A673 (cell line): ENCODE measurements around the gene KMT5C. TPM values are rescaled to one million over a fixed set of nuclear protein-coding genes. Genes with fewer than 3 reads are reported as not detected.

Source experiments
- BruUV-seq: library from RNA; stranded (reverse); fragments of 400-500 nt; replicated peaks from 2 replicates; lab custom pipeline; 2021; lab: Mats Ljungman, UMichigan
- CTCF ChIA-PET: fragments of 300-600 bp; sonication (Branson Sonifier 250); formaldehyde crosslinking; loops from one replicate; lab custom pipeline; 2022; ENCODE audit warnings: antibody characterized with exemption; lab: Charles Lee
- POLR2A ChIA-PET: fragments of 300-600 bp; sonication (Branson Sonifier 250); formaldehyde crosslinking; loops from one replicate; lab custom pipeline; 2022; ENCODE audit warnings: antibody characterized with exemption; ENCODE audit not compliant: low non-redundant PET; lab: Charles Lee
- DNase-seq: peaks from one replicate; pipeline ENCODE4 v3.0.0-alpha.2; 2015; ENCODE audit warnings: low spot score
- H3K27ac ChIP-seq: fragments of 200-600 bp; sonication (generic); 2 replicates; pipeline ENCODE4 v1.5.1; 2016; ENCODE audit warnings: mixed run types, low read depth, mild to moderate bottlenecking, mixed read lengths, antibody characterized with exemption, low read length; ENCODE audit not compliant: poor library complexity, severe bottlenecking
- H3K27me3 ChIP-seq: fragments of 200-600 bp; sonication (generic); replicated peaks from 2 replicates; pipeline ENCODE4 v1.6.1; 2017; ENCODE audit warnings: mixed run types, low read depth, mild to moderate bottlenecking, mixed read lengths, antibody characterized with exemption, low read length; ENCODE audit not compliant: insufficient read depth, poor library complexity
- H3K36me3 ChIP-seq: fragments of 200-600 bp; sonication (generic); 2 replicates; pipeline ENCODE4 v1.6.1; 2016; ENCODE audit warnings: mixed run types, mild to moderate bottlenecking, mixed read lengths, antibody characterized with exemption, low read length; ENCODE audit not compliant: insufficient read depth, poor library complexity, severe bottlenecking
- H3K4me1 ChIP-seq: fragments of 200-600 bp; sonication (generic); 2 replicates; pipeline ENCODE4 v1.6.1; 2017; ENCODE audit warnings: mixed run types, mild to moderate bottlenecking, mixed read lengths, antibody characterized with exemption, low read length; ENCODE audit not compliant: insufficient read depth, poor library complexity, severe bottlenecking
- H3K4me3 ChIP-seq: fragments of 200-600 bp; sonication (generic); 2 replicates; pipeline ENCODE4 v1.5.1; 2016; ENCODE audit warnings: low read depth, mixed run types, mild to moderate bottlenecking, mixed read lengths, low read length; ENCODE audit not compliant: poor library complexity, severe bottlenecking
- H3K9me3 ChIP-seq: fragments of 200-600 bp; sonication (generic); 2 replicates; pipeline ENCODE4 v1.6.1; 2016; ENCODE audit warnings: mixed run types, low read depth, mild to moderate bottlenecking, mixed read lengths, antibody characterized with exemption, low read length; ENCODE audit not compliant: poor library complexity, severe bottlenecking
- EZH2 ChIP-seq: fragments of 200-600 bp; sonication (generic); IDR thresholded peaks from 2 replicates; pipeline ENCODE4 v1.6.1; 2017; ENCODE audit warnings: borderline replicate concordance, low read depth, mild to moderate bottlenecking, mixed read lengths, antibody characterized with exemption, low read length; ENCODE audit not compliant: poor library complexity, severe bottlenecking
- intact Hi-C: fragments of 100-400 bp; cut with micrococcal nuclease; formaldehyde crosslinking; loops from one replicate; pipeline ENCODE4 v1.10.0; 2022; ENCODE audit not compliant: unreplicated experiment
- total RNA-seq: library from RNA; stranded (reverse); gene quantifications from 2 replicates; pipeline ENCODE4 v1.2.3, GENCODE V29; 2021
- TF ChIP-seq, protein P1 (sequence below): fragments of 300-800, 200-600 bp; sonication (generic); conservative IDR thresholded peaks from 2 replicates; pipeline ENCODE4 v1.5.1; 2017; ENCODE audit warnings: low read depth, mild to moderate bottlenecking, antibody characterized with exemption, low read length, moderate library complexity, mixed read lengths

KMT5C gene
- total RNA-seq, 1 experiment from 2014 or later, result 19.7 TPM

DNA sequence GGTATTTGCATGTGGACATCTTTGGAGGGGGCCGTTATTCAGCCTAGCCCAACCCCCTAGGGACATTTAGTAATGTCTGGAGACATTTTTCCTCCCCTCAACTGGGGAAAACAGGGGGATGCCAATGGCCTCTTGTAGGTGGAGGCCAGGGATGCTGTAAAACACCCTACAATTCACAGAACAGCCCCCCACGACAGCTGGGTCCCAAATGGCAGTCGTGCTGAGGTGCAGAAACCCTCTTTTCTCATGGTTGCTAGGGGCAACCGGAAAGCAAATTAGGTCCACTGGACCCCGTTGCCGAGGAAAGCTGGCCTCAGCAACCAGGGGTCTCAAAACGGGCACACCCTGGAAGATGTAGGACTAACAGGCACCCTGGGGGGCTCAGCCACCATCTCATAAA lies 29.2 kb upstream of the KMT5C start:
- Histone ChIP-seq H3K9me3 (no peaks in the 10 kb centered on the region), H3K36me3 (peaks cover 23% of the 10 kb centered on the region), H3K27ac (no peak overlapping the region), H3K27me3 (no peaks in the 10 kb centered on the region), H3K4me1 (no peaks in the 10 kb centered on the region), H3K4me3 (no peak overlapping the region)
- no TSS peak for BruUV-seq
- DNase-seq, result no peak
- no peak for TF ChIP-seq EZH2
- TF ChIP-seq, protein P1, sequence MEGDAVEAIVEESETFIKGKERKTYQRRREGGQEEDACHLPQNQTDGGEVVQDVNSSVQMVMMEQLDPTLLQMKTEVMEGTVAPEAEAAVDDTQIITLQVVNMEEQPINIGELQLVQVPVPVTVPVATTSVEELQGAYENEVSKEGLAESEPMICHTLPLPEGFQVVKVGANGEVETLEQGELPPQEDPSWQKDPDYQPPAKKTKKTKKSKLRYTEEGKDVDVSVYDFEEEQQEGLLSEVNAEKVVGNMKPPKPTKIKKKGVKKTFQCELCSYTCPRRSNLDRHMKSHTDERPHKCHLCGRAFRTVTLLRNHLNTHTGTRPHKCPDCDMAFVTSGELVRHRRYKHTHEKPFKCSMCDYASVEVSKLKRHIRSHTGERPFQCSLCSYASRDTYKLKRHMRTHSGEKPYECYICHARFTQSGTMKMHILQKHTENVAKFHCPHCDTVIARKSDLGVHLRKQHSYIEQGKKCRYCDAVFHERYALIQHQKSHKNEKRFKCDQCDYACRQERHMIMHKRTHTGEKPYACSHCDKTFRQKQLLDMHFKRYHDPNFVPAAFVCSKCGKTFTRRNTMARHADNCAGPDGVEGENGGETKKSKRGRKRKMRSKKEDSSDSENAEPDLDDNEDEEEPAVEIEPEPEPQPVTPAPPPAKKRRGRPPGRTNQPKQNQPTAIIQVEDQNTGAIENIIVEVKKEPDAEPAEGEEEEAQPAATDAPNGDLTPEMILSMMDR, result no peak
- intact Hi-C loops, result no loop called here
- ChIA-PET CTCF (no interaction called here), POLR2A (no interaction called here)

DNA sequence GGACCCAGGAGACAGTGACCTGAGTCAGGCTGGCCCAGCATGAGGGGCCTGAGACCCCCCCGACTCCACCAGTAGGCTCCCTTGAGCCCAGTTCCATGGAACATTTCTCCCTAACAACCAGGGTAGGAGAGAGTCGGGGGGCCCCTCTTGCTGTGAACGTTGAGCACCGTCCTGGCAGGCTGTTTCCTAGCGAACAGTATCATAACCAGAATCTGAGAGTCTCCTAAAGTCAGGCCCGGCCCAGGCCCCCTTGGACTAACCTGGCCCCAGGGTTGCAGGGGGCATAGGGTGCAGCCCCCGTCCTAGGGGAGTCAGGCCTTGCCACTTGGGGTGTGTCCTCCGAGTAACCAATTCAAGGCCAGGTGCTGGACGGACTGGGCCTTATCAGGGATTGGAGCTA lies 28.3 kb upstream of the KMT5C start:
- no peaks in the 10 kb centered on the region for H3K27me3 ChIP-seq
- intact Hi-C loops, result no loop called here
- H3K27ac ChIP-seq, result no peak overlapping the region
- DNase-seq, result no peak
- TF ChIP-seq, protein P1, result no peak
- TF ChIP-seq EZH2, result no peak
- POLR2A ChIA-PET, result no interaction called here
- no peaks in the 10 kb centered on the region for H3K4me1 ChIP-seq
- H3K4me3 ChIP-seq, result no peak overlapping the region
- CTCF ChIA-PET, result no interaction called here
- BruUV-seq, result no TSS peak
- peaks cover 14% of the 10 kb centered on the region for H3K36me3 ChIP-seq
- no peaks in the 10 kb centered on the region for H3K9me3 ChIP-seq

DNA sequence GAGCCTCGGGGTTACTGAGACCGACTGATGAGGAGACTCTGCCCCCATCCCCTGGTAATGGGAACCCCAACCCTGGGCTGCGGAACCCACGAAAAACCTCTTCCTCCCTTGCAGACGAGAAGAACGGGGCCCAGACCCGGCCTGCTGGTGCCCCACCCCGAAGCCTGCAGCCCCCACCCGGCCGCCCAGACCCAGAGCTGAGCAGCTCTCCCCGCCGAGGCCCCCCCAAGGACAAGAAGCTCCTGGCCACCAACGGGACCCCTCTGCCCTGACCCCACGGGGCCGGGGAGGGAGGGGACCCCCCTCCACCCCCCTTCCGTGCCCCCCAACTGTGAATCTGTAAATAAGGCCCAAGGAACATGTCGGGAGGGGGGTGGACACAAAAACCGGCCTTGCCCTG lies 27.9 kb upstream of the KMT5C start:
- no peak for DNase-seq
- TF ChIP-seq, protein P1, result no peak
- no peak for TF ChIP-seq EZH2
- no peaks in the 10 kb centered on the region for H3K27me3 ChIP-seq
- intact Hi-C loops, result no loop called here
- H3K27ac ChIP-seq, result no peak overlapping the region
- no TSS peak for BruUV-seq
- H3K9me3 ChIP-seq, result no peaks in the 10 kb centered on the region
- H3K4me1 ChIP-seq, result no peaks in the 10 kb centered on the region
- CTCF ChIA-PET, result no interaction called here
- no peak overlapping the region for H3K4me3 ChIP-seq
- H3K36me3 ChIP-seq, result peaks cover 10% of the 10 kb centered on the region
- POLR2A ChIA-PET, result no interaction called here
